HCT116 (cell line): ENCODE measurements around the gene RIT1. TPM values are rescaled to one million over a fixed set of nuclear protein-coding genes. Genes with fewer than 3 reads are reported as not detected.
A peak's percentile ranks its signal among the peaks of the same experiment; 100 is the strongest.

Experiments
- ATAC-seq: fragments of 200-7000 bp; cut with Tn5 transposase; 2 replicates; pipeline ENCODE4 v1.9.1; 2020; ENCODE audit warnings: mild to moderate bottlenecking, moderate library complexity
- BruUV-seq: library from RNA; stranded (reverse); fragments of 400-500 nt; replicated peaks from 2 replicates; lab custom pipeline; 2021; lab: Mats Ljungman, UMichigan
- CTCF ChIA-PET: fragments of 300-600 bp; sonication (Branson Sonifier 250); formaldehyde crosslinking; loops from one replicate; lab custom pipeline; 2021; ENCODE audit warnings: antibody characterized with exemption; lab: Charles Lee
- POLR2A ChIA-PET: fragments of 300-600, 350-600 bp; sonication (Branson Sonifier 250); formaldehyde crosslinking; loops from one replicate; lab custom pipeline; 2021; ENCODE audit warnings: antibody characterized with exemption; lab: Charles Lee
- RAD21 ChIA-PET, 2 experiments: fragments of 300-600 bp; sonication (Branson Sonifier 250); formaldehyde crosslinking; loops; one replicate each; lab custom pipeline; 2023; ENCODE audit warnings: low total read pairs in 2 of 2; ENCODE audit not compliant: uncharacterized antibody in 2 of 2, unreplicated experiment in 2 of 2, low non-redundant PET in 1 of 2; lab: Charles Lee
- DNase-seq: peaks from one replicate; pipeline ENCODE4 v3.0.0-alpha.2; 2010; ENCODE audit warnings: low read depth, low spot score
- H2AFZ ChIP-seq: fragments of 200-600 bp; shearing (Covaris generic), sonication (generic); 2 replicates; pipeline ENCODE4 v1.6.1; 2017; ENCODE audit warnings: low read depth, mixed run types, mixed read lengths, antibody characterized with exemption, low read length; ENCODE audit not compliant: poor library complexity, severe bottlenecking
- H3K27ac ChIP-seq: 2 replicates; pipeline ENCODE4 v1.5.1; 2012; ENCODE audit warnings: low read depth, low read length
- H3K27me3 ChIP-seq: fragments of 200-600 bp; sonication (generic); 2 replicates; pipeline ENCODE4 v1.6.1; 2016; ENCODE audit warnings: mixed run types, low read length, mixed read lengths; ENCODE audit not compliant: insufficient read depth
- H3K36me3 ChIP-seq, 2 experiments: fragments of 200-500 bp in 1 of 2; fragments of 200-600 bp in 1 of 2; sonication (Bioruptor generic) in 1 of 2; sonication (generic) in 1 of 2; 2 replicates each; pipeline versions ENCODE4 v1.5.1 to v1.6.1; 2014 to 2016; ENCODE audit warnings: low read length in 2 of 2, inconsistent platforms in 1 of 2, mixed read lengths in 1 of 2, mixed run types in 1 of 2; ENCODE audit not compliant: insufficient read depth in 2 of 2, control insufficient read depth in 1 of 2
- H3K4me1 ChIP-seq, 2 experiments: fragments of 200-600 bp in 1 of 2; sonication (generic) in 1 of 2; 2 replicates each; pipeline versions ENCODE4 v1.5.1 to v1.6.1; 2012 to 2017; ENCODE audit warnings: low read length in 2 of 2, inconsistent platforms in 1 of 2, mild to moderate bottlenecking in 1 of 2, mixed read lengths in 1 of 2, mixed run types in 1 of 2, moderate library complexity in 1 of 2; ENCODE audit not compliant: insufficient read depth in 2 of 2, control insufficient read depth in 1 of 2
- H3K4me2 ChIP-seq: fragments of 200-600 bp; sonication (generic); 2 replicates; pipeline ENCODE4 v1.6.1; 2017; ENCODE audit warnings: mixed run types, low read length, mixed read lengths
- H3K4me3 ChIP-seq, 2 experiments: fragments of 200-600 bp in 1 of 2; sonication (generic) in 1 of 2; replicated peaks in 1 of 2; 2 replicates each; pipeline ENCODE4 v1.5.1; 2011 to 2016; ENCODE audit warnings: low read length in 2 of 2, control low read depth in 1 of 2, low read depth in 1 of 2, mild to moderate bottlenecking in 1 of 2, mixed read lengths in 1 of 2, mixed run types in 1 of 2
- H3K79me2 ChIP-seq: fragments of 200-600 bp; sonication (generic); 2 replicates; pipeline ENCODE4 v1.6.1; 2017; ENCODE audit warnings: mild to moderate bottlenecking, mixed run types, low read length, moderate library complexity, mixed read lengths; ENCODE audit not compliant: insufficient read depth
- H3K9ac ChIP-seq: fragments of 200-600 bp; sonication (generic); 2 replicates; pipeline ENCODE4 v1.6.1; 2016; ENCODE audit warnings: low read length, mixed read lengths
- H3K9me2 ChIP-seq: fragments of 200-600 bp; sonication (generic), shearing (Covaris generic); 2 replicates; pipeline ENCODE4 v1.6.1; 2017; ENCODE audit warnings: mixed run types, mild to moderate bottlenecking, moderate library complexity; ENCODE audit not compliant: insufficient read depth
- H3K9me3 ChIP-seq, 2 experiments: fragments of 200-500 bp in 1 of 2; fragments of 200-600 bp in 1 of 2; sonication (Bioruptor generic) in 1 of 2; sonication (generic) in 1 of 2; 2 replicates each; pipeline ENCODE4 v1.6.1; 2014 to 2017; ENCODE audit warnings: low read length in 2 of 2, mixed read lengths in 2 of 2, inconsistent platforms in 1 of 2, low read depth in 1 of 2, mild to moderate bottlenecking in 1 of 2, mixed run types in 1 of 2, moderate library complexity in 1 of 2; ENCODE audit not compliant: control insufficient read depth in 1 of 2, insufficient read depth in 1 of 2
- H4K20me1 ChIP-seq: fragments of 200-600 bp; sonication (generic), shearing (Covaris generic); 2 replicates; pipeline ENCODE4 v1.6.1; 2017; ENCODE audit warnings: mixed run types, mild to moderate bottlenecking, moderate library complexity; ENCODE audit not compliant: insufficient read depth
- CBX3 ChIP-seq: IDR thresholded peaks from 2 replicates; pipeline ENCODE4 v1.6.1; 2012; ENCODE audit warnings: low read depth
- CTCF ChIP-seq, 3 experiments: fragments of 200-600 bp in 1 of 3; sonication (generic) in 1 of 3; IDR thresholded peaks in 2 of 3; conservative IDR thresholded peaks in 1 of 3; 2 replicates each; pipeline ENCODE4 v1.5.1; 2012 to 2017; ENCODE audit warnings: low read depth in 2 of 3, low read length in 2 of 3, antibody characterized with exemption in 1 of 3, borderline replicate concordance in 1 of 3, control low read depth in 1 of 3, mild to moderate bottlenecking in 1 of 3, mixed read lengths in 1 of 3, mixed run types in 1 of 3, moderate library complexity in 1 of 3; ENCODE audit not compliant: insufficient read depth in 1 of 3
- EGR1 ChIP-seq: IDR thresholded peaks from 2 replicates; pipeline ENCODE4 v1.6.1; 2012; ENCODE audit warnings: low read depth
- ELF1 ChIP-seq: IDR thresholded peaks from 2 replicates; pipeline ENCODE4 v1.6.1; 2012; ENCODE audit warnings: low read depth, borderline replicate concordance
- EZH2 ChIP-seq: fragments of 200-600 bp; sonication (generic); IDR thresholded peaks from 2 replicates; pipeline ENCODE4 v1.6.1; 2017; ENCODE audit warnings: antibody characterized with exemption, mixed run types
- FOSL1 ChIP-seq: IDR thresholded peaks from 2 replicates; pipeline ENCODE4 v1.6.1; 2012; ENCODE audit warnings: low read depth
- POLR2A ChIP-seq: IDR thresholded peaks from 2 replicates; pipeline ENCODE4 v1.7.0; 2011; ENCODE audit warnings: borderline replicate concordance; ENCODE audit not compliant: insufficient read depth, insufficient read length; ENCODE audit errors: extremely low read depth
- POLR2AphosphoS5 ChIP-seq: IDR thresholded peaks from 2 replicates; pipeline ENCODE4 v1.6.1; 2011; ENCODE audit warnings: mild to moderate bottlenecking, low read depth, low read length, moderate library complexity
- REST ChIP-seq: IDR thresholded peaks from 2 replicates; pipeline ENCODE4 v1.6.1; 2012; ENCODE audit warnings: low read depth
- SIN3A ChIP-seq: IDR thresholded peaks from 2 replicates; pipeline ENCODE4 v1.6.1; 2012; ENCODE audit warnings: low read depth
- SP1 ChIP-seq: IDR thresholded peaks from 2 replicates; pipeline ENCODE4 v1.6.1; 2012; ENCODE audit warnings: low read depth
- TCF7L2 ChIP-seq: IDR thresholded peaks from 2 replicates; pipeline ENCODE4 v1.7.0; 2011; ENCODE audit warnings: borderline replicate concordance, inconsistent platforms; ENCODE audit not compliant: insufficient read depth, insufficient read length; ENCODE audit errors: extremely low read depth
- YY1 ChIP-seq: IDR thresholded peaks from 2 replicates; pipeline ENCODE4 v1.6.1; 2011; ENCODE audit warnings: low read length, low read depth, moderate library complexity, mild to moderate bottlenecking; ENCODE audit not compliant: insufficient replicate concordance; ENCODE audit errors: extremely low read depth
- ZBTB33 ChIP-seq: IDR thresholded peaks from 2 replicates; pipeline ENCODE4 v1.6.1; 2011; ENCODE audit warnings: mild to moderate bottlenecking, low read length, moderate library complexity; ENCODE audit not compliant: insufficient replicate concordance; ENCODE audit errors: extremely low read depth
- ZFX ChIP-seq: fragments of 450-650 bp; IDR thresholded peaks from 2 replicates; pipeline ENCODE4 v1.6.1; 2017
- intact Hi-C: fragments of 100-400 bp; cut with micrococcal nuclease; formaldehyde crosslinking; loops from 2 replicates; pipeline ENCODE4 v1.10.0; 2022
- total RNA-seq: library from RNA; stranded (reverse); gene quantifications from one replicate; pipeline ENCODE4 v1.2.1, GENCODE V29; 2021; ENCODE audit not compliant: unreplicated experiment

RIT1 gene
- total RNA-seq, 1 experiment from 2014 or later: 10.2 TPM

GRCh38 chr1:155934097-155934935, 23.2 kb upstream of the RIT1 start, which contains the start of gene KHDC4:
Gene KHDC4, minus strand, starts transcription at chr1:155934413. Its CDS starts 40 bp downstream, at chr1:155934373.
- Histone ChIP-seq H3K4me3 (peak within 1 kb of the TSS; percentile 99), H4K20me1 (peaks cover 23% of the 10 kb centered on the region; the same call in 1 of the 2 replicates), H3K36me3 (peaks cover 29 to 40% of the 10 kb centered on the region in 2 experiments), H3K27me3 (no peaks in the 10 kb centered on the region), H3K4me1 (peaks cover 23 to 42% of the 10 kb centered on the region in 2 experiments), H2AFZ (peak within 1 kb of the TSS; percentile 14), H3K79me2 (peaks cover 49% of the 10 kb centered on the region), H3K9ac (peak within 1 kb of the TSS; percentile 97), H3K4me2 (peak within 1 kb of the TSS; percentile 88), H3K9me3 (no peaks in the 10 kb centered on the region), H3K27ac (peak within 1 kb of the TSS; percentile 67), H3K9me2 (no peaks in the 10 kb centered on the region)
- CTCF ChIA-PET: interaction anchor here (2.6 kb wide), 1 partner anchor 55 kb away, joined by 6 read pairs; no protein-coding TSS in a partner anchor
- intact Hi-C loops: no loop called here
- BruUV-seq: no TSS peak
- ATAC-seq (peak; percentile 89), DNase-seq (peak; percentile 98)
- POLR2A ChIA-PET: interaction anchor here (0.8 to 3.8 kb wide), 10 partner anchors 10 to 63 kb away, joined by 3 to 20 read pairs (median 4); partner anchors contain the start of gene ARHGEF2
- TF ChIP-seq FOSL1 (no peak), CTCF (IDR thresholded peaks at IDR 0.05 in 2 of 3, conservative IDR thresholded peaks at IDR 0.05 in 1 of 3; ENCODE audit: borderline replicate concordance in 1 of 3, insufficient read depth in 1 of 3, low read depth in 2 of 3, low read length in 2 of 3) (0 out of 6 replicates have a peak, but pooled peaks of 1 of the 3 experiments have one; percentile 6), REST (no peak), TCF7L2 (peak; percentile 23), ELF1 (no peak), EGR1 (no peak), CBX3 (no peak), POLR2A (peak; percentile 81), ZBTB33 (peak; percentile 39), ZFX (peak; percentile 91), POLR2AphosphoS5 (peak; percentile 98), YY1 (peak; percentile 99), SIN3A (no peak), EZH2 (no peak), SP1 (no peak)
- RAD21 ChIA-PET: no interaction called here
